Measurements from ENCODE around the gene SERINC3. TPM values are rescaled to one million over a fixed set of nuclear protein-coding genes. Genes with fewer than 3 reads are reported as not detected.

SERINC3 gene
- total RNA-seq, 2 experiments from 2014 or later: 82.2 to 98.4 TPM

GRCh38 chr20:44549123-44549522 lies 27.3 kb upstream of the SERINC3 start:
- POLR2A ChIA-PET: no interaction called here
- peaks cover 11% of the 10 kb centered on the region for H3K4me1 Mint-ChIP-seq
- CTCF ChIA-PET: interaction anchor here (0.7 to 1.2 kb wide), 3 partner anchors 11 to 30 kb away, joined by 3 to 4 read pairs (median 3); no protein-coding TSS in a partner anchor
- DNase-seq: no peak
- H3K27me3 Mint-ChIP-seq: peaks cover 2% of the 10 kb centered on the region
- no peaks in the 10 kb centered on the region for H3K36me3 Mint-ChIP-seq (ENCODE audit: low read depth)
- no peak overlapping the region for H3K27ac Mint-ChIP-seq
- no peak overlapping the region for H3K4me3 Mint-ChIP-seq
- no peaks in the 10 kb centered on the region for H3K9me3 Mint-ChIP-seq

GRCh38 chr20:44547419-44547818 lies 25.5 kb upstream of the SERINC3 start:
- peaks cover 2% of the 10 kb centered on the region for H3K27me3 Mint-ChIP-seq
- H3K4me1 Mint-ChIP-seq: no peaks in the 10 kb centered on the region
- POLR2A ChIA-PET: no interaction called here
- H3K4me3 Mint-ChIP-seq: no peak overlapping the region
- CTCF ChIA-PET: no interaction called here
- no peaks in the 10 kb centered on the region for H3K9me3 Mint-ChIP-seq
- H3K27ac Mint-ChIP-seq: no peak overlapping the region
- no peak for DNase-seq
- H3K36me3 Mint-ChIP-seq (ENCODE audit: low read depth): no peaks in the 10 kb centered on the region

GRCh38 chr20:44544263-44544662 lies 22.4 kb upstream of the SERINC3 start:
- CTCF ChIA-PET: interaction anchor here (1.2 to 1.5 kb wide), 3 partner anchors 9 to 11 kb away, joined by 4 to 5 read pairs (median 4); no protein-coding TSS in a partner anchor
- no peaks in the 10 kb centered on the region for H3K9me3 Mint-ChIP-seq
- H3K4me1 Mint-ChIP-seq: no peaks in the 10 kb centered on the region
- no peak for DNase-seq
- POLR2A ChIA-PET: no interaction called here
- no peak overlapping the region for H3K27ac Mint-ChIP-seq
- no peak overlapping the region for H3K4me3 Mint-ChIP-seq
- H3K36me3 Mint-ChIP-seq (ENCODE audit: low read depth): no peaks in the 10 kb centered on the region
- H3K27me3 Mint-ChIP-seq: peaks cover under 1% of the 10 kb centered on the region

- no peaks in the 10 kb centered on the region for H3K4me1 Mint-ChIP-seq
- CTCF ChIA-PET: interaction anchor here (1.2 to 1.5 kb wide), 3 partner anchors 9 to 12 kb away, joined by 4 to 5 read pairs (median 4); no protein-coding TSS in a partner anchor
- no peak overlapping the region for H3K4me3 Mint-ChIP-seq
- H3K27me3 Mint-ChIP-seq: no peaks in the 10 kb centered on the region
- POLR2A ChIA-PET: no interaction called here
- no peaks in the 10 kb centered on the region for H3K36me3 Mint-ChIP-seq (ENCODE audit: low read depth)
- peak overlapping the region; percentile 5 for H3K27ac Mint-ChIP-seq
- no peak for DNase-seq
- no peaks in the 10 kb centered on the region for H3K9me3 Mint-ChIP-seq
Measured at GRCh38 chr20:44543358-44543757, 21.5 kb upstream of the SERINC3 start.

- no peak for DNase-seq
- H3K36me3 Mint-ChIP-seq (ENCODE audit: low read depth): no peaks in the 10 kb centered on the region
- no peak overlapping the region for H3K4me3 Mint-ChIP-seq
- CTCF ChIA-PET: interaction anchor here (1.2 kb wide), 2 partner anchors 8 to 10 kb away, joined by 3 to 5 read pairs; no protein-coding TSS in a partner anchor
- H3K4me1 Mint-ChIP-seq: no peaks in the 10 kb centered on the region
- no peaks in the 10 kb centered on the region for H3K9me3 Mint-ChIP-seq
- no peaks in the 10 kb centered on the region for H3K27me3 Mint-ChIP-seq
- H3K27ac Mint-ChIP-seq: no peak overlapping the region
- POLR2A ChIA-PET: no interaction called here
Measured at GRCh38 chr20:44542890-44543289, 21.0 kb upstream of the SERINC3 start.

- H3K4me3 Mint-ChIP-seq: no peak overlapping the region
- no peaks in the 10 kb centered on the region for H3K4me1 Mint-ChIP-seq
- H3K9me3 Mint-ChIP-seq: no peaks in the 10 kb centered on the region
- no peak overlapping the region for H3K27ac Mint-ChIP-seq
- POLR2A ChIA-PET: no interaction called here
- CTCF ChIA-PET: interaction anchor here (1.2 kb wide), 1 partner anchor 9 kb away, joined by 3 read pairs; no protein-coding TSS in a partner anchor
- no peaks in the 10 kb centered on the region for H3K27me3 Mint-ChIP-seq
- no peak for DNase-seq
- no peaks in the 10 kb centered on the region for H3K36me3 Mint-ChIP-seq (ENCODE audit: low read depth)
Measured at GRCh38 chr20:44541992-44542391, 20.1 kb upstream of the SERINC3 start.

GRCh38 chr20:44540834-44541233 lies 19.0 kb upstream of the SERINC3 start:
- H3K4me3 Mint-ChIP-seq: no peak overlapping the region
- ChIA-PET CTCF (interaction anchor here (0.7 kb wide), 1 partner anchor 130 kb away, joined by 3 read pairs; no protein-coding TSS in a partner anchor), POLR2A (no interaction called here)
- no peak for DNase-seq
- no peaks in the 10 kb centered on the region for H3K36me3 Mint-ChIP-seq (ENCODE audit: low read depth)
- H3K27me3 Mint-ChIP-seq: peaks cover 6% of the 10 kb centered on the region
- no peak overlapping the region for H3K27ac Mint-ChIP-seq
- H3K4me1 Mint-ChIP-seq: peaks cover 5% of the 10 kb centered on the region
- H3K9me3 Mint-ChIP-seq: no peaks in the 10 kb centered on the region

- ChIA-PET CTCF (no interaction called here), POLR2A (no interaction called here)
- no peak for DNase-seq
- H3K27me3 Mint-ChIP-seq: peaks cover 9% of the 10 kb centered on the region
- no peak overlapping the region for H3K27ac Mint-ChIP-seq
- H3K9me3 Mint-ChIP-seq: no peaks in the 10 kb centered on the region
- H3K36me3 Mint-ChIP-seq (ENCODE audit: low read depth): no peaks in the 10 kb centered on the region
- no peak overlapping the region for H3K4me3 Mint-ChIP-seq
- peaks cover 5% of the 10 kb centered on the region for H3K4me1 Mint-ChIP-seq
Measured at GRCh38 chr20:44537993-44538392, 16.1 kb upstream of the SERINC3 start.

- Mint-ChIP-seq H3K27ac (no peak overlapping the region), H3K9me3 (no peaks in the 10 kb centered on the region), H3K4me3 (no peak overlapping the region), H3K36me3 (ENCODE audit: low read depth) (no peaks in the 10 kb centered on the region), H3K4me1 (peaks cover 10% of the 10 kb centered on the region), H3K27me3 (peaks cover 9% of the 10 kb centered on the region)
- POLR2A ChIA-PET: no interaction called here
- CTCF ChIA-PET: interaction anchor here (1.1 kb wide), 1 partner anchor 188 kb away, joined by 3 read pairs; no protein-coding TSS in a partner anchor
- DNase-seq: no peak
Measured at GRCh38 chr20:44536175-44536574, 14.3 kb upstream of the SERINC3 start.

GRCh38 chr20:44533928-44534327 lies 12.1 kb upstream of the SERINC3 start:
- Mint-ChIP-seq H3K9me3 (no peaks in the 10 kb centered on the region), H3K27me3 (peaks cover 9% of the 10 kb centered on the region), H3K27ac (no peak overlapping the region), H3K36me3 (ENCODE audit: low read depth) (no peaks in the 10 kb centered on the region), H3K4me1 (peaks cover 11% of the 10 kb centered on the region), H3K4me3 (no peak overlapping the region)
- CTCF ChIA-PET: interaction anchor here (1.4 to 1.8 kb wide), 2 partner anchors 23 to 76 kb away, joined by 3 to 4 read pairs; no protein-coding TSS in a partner anchor
- POLR2A ChIA-PET: no interaction called here
- DNase-seq: no peak

GRCh38 chr20:44532981-44533331 lies 11.1 kb upstream of the SERINC3 start:
- H3K4me1 Mint-ChIP-seq: peaks cover 11% of the 10 kb centered on the region
- no peaks in the 10 kb centered on the region for H3K36me3 Mint-ChIP-seq (ENCODE audit: low read depth)
- ChIA-PET CTCF (interaction anchor here (1.8 kb wide), 1 partner anchor 22 kb away, joined by 4 read pairs; no protein-coding TSS in a partner anchor), POLR2A (no interaction called here)
- no peak overlapping the region for H3K27ac Mint-ChIP-seq
- DNase-seq: peak; percentile 43
- no peaks in the 10 kb centered on the region for H3K9me3 Mint-ChIP-seq
- no peak overlapping the region for H3K4me3 Mint-ChIP-seq
- peaks cover 9% of the 10 kb centered on the region for H3K27me3 Mint-ChIP-seq

GRCh38 chr20:44532259-44532980 lies 10.6 kb upstream of the SERINC3 start:
- POLR2A ChIA-PET: no interaction called here
- H3K9me3 Mint-ChIP-seq: no peaks in the 10 kb centered on the region

GRCh38 chr20:44528309-44528708 lies 6.4 kb upstream of the SERINC3 start:
- Mint-ChIP-seq H3K36me3 (ENCODE audit: low read depth) (no peaks in the 10 kb centered on the region), H3K4me3 (no peak overlapping the region), H3K4me1 (peaks cover 6% of the 10 kb centered on the region), H3K27me3 (no peaks in the 10 kb centered on the region), H3K27ac (no peak overlapping the region), H3K9me3 (no peaks in the 10 kb centered on the region)
- ChIA-PET POLR2A (no interaction called here), CTCF (no interaction called here)
- DNase-seq: no peak

More at GRCh38 chr20:44532259-44532980, 10.6 kb upstream of the SERINC3 start:
- Mint-ChIP-seq H3K4me1 (peaks cover 11% of the 10 kb centered on the region), H3K27ac (no peak overlapping the region), H3K36me3 (ENCODE audit: low read depth) (no peaks in the 10 kb centered on the region), H3K27me3 (peaks cover 9% of the 10 kb centered on the region), H3K4me3 (no peak overlapping the region)
- CTCF ChIA-PET: interaction anchor here (1.8 kb wide), 1 partner anchor 22 kb away, joined by 4 read pairs; no protein-coding TSS in a partner anchor
- DNase-seq: no peak

Data from activated CD4-positive, alpha-beta T cell treated with anti-CD3 and anti-CD28 coated beads, Interleukin-2, amount 10 ng/mL, durations not matched to agents 7 days and 5 days (primary cell).